Neuronal stem cell (in vitro differentiated cells): ENCODE data around the gene RPS16.
A peak's percentile ranks its signal among the peaks of the same experiment; 100 is the strongest.

Experiments used
- DNase-seq: peaks from one replicate; pipeline ENCODE4 v3.0.0-alpha.2; 2013; ENCODE audit warnings: low spot score
- H2AFZ ChIP-seq: one replicate; pipeline ENCODE4 v1.6.1; 2013; ENCODE audit warnings: mild to moderate bottlenecking, low read length, inconsistent platforms
- H2AK5ac ChIP-seq: 2 replicates; pipeline ENCODE4 v1.6.1; 2013; ENCODE audit warnings: low read depth, mild to moderate bottlenecking, inconsistent platforms, low read length, moderate library complexity, mixed read lengths
- H2BK120ac ChIP-seq: 2 replicates; pipeline ENCODE4 v1.6.1; 2013; ENCODE audit warnings: low read depth, mild to moderate bottlenecking, inconsistent platforms, low read length, moderate library complexity, mixed read lengths
- H2BK12ac ChIP-seq: one replicate; pipeline ENCODE4 v1.6.1; 2013; ENCODE audit warnings: low read length, inconsistent platforms
- H2BK15ac ChIP-seq: 2 replicates; pipeline ENCODE4 v1.6.1; 2013; ENCODE audit warnings: mild to moderate bottlenecking, low read length, inconsistent platforms, mixed read lengths
- H2BK5ac ChIP-seq: one replicate; pipeline ENCODE4 v1.6.1; 2013; ENCODE audit warnings: inconsistent platforms, mild to moderate bottlenecking, low read length, moderate library complexity
- H3K14ac ChIP-seq: one replicate; pipeline ENCODE4 v1.6.1; 2013; ENCODE audit warnings: low read length, inconsistent platforms
- H3K18ac ChIP-seq: 2 replicates; pipeline ENCODE4 v1.6.1; 2013; ENCODE audit warnings: low read length, inconsistent platforms
- H3K23ac ChIP-seq: 2 replicates; pipeline ENCODE4 v1.6.1; 2013; ENCODE audit warnings: low read depth, mild to moderate bottlenecking, mixed read lengths, low read length, inconsistent platforms; ENCODE audit not compliant: poor library complexity
- H3K27ac ChIP-seq: replicated peaks from 3 replicates; pipeline ENCODE4 v1.5.1; 2013; ENCODE audit warnings: low read length, inconsistent platforms
- H3K27me3 ChIP-seq, 3 experiments: 2 replicates each; pipeline ENCODE4 v1.6.1; 2013; ENCODE audit warnings: low read length in 3 of 3, mild to moderate bottlenecking in 2 of 3, inconsistent platforms in 1 of 3, low read depth in 1 of 3, mixed read lengths in 1 of 3, moderate library complexity in 1 of 3; ENCODE audit not compliant: control insufficient read depth in 3 of 3, insufficient read depth in 3 of 3
- H3K36me3 ChIP-seq, 2 donors: replicated peaks in 1 of 2; 2 replicates each; pipeline ENCODE4 v1.6.1; 2013; ENCODE audit warnings: low read length in 2 of 2; ENCODE audit not compliant: control insufficient read depth in 2 of 2, insufficient read depth in 2 of 2
- H3K4ac ChIP-seq: 2 replicates; pipeline ENCODE4 v1.6.1; 2013; ENCODE audit warnings: inconsistent platforms, mild to moderate bottlenecking, low read length, moderate library complexity
- H3K4me1 ChIP-seq, 2 donors: 1 replicate in 1 of 2; 2 replicates in 1 of 2; pipeline ENCODE4 v1.6.1; 2013; ENCODE audit warnings: low read length in 2 of 2, low read depth in 1 of 2; ENCODE audit not compliant: control insufficient read depth in 2 of 2, insufficient read depth in 1 of 2
- H3K4me2 ChIP-seq: one replicate; pipeline ENCODE4 v1.6.1; 2013; ENCODE audit warnings: mild to moderate bottlenecking, low read length, inconsistent platforms; ENCODE audit not compliant: insufficient read depth, poor library complexity, severe bottlenecking
- H3K4me3 ChIP-seq, 2 donors: 2 replicates each; pipeline ENCODE4 v1.5.1; 2013; ENCODE audit warnings: low read length in 2 of 2, mild to moderate bottlenecking in 2 of 2, inconsistent platforms in 1 of 2, moderate library complexity in 1 of 2
- H3K79me1 ChIP-seq: one replicate; pipeline ENCODE4 v1.6.1; 2013; ENCODE audit warnings: low read depth, mild to moderate bottlenecking, inconsistent platforms, low read length, moderate library complexity
- H3K9ac ChIP-seq: one replicate; pipeline ENCODE4 v1.6.1; 2013; ENCODE audit warnings: mild to moderate bottlenecking, low read depth, low read length, inconsistent platforms; ENCODE audit not compliant: poor library complexity
- H3K9me3 ChIP-seq, 2 donors: replicated peaks in 1 of 2; 2 replicates each; pipeline versions ENCODE3 to v1.6.1; 2013; ENCODE audit warnings: low read length in 2 of 2, mild to moderate bottlenecking in 2 of 2, inconsistent platforms in 1 of 2, low read depth in 1 of 2, mixed read lengths in 1 of 2, moderate library complexity in 1 of 2; ENCODE audit not compliant: control insufficient read depth in 2 of 2, insufficient read depth in 1 of 2
- H4K8ac ChIP-seq: one replicate; pipeline ENCODE4 v1.6.1; 2013; ENCODE audit warnings: low read depth, mild to moderate bottlenecking, inconsistent platforms, low read length, moderate library complexity
- H4K91ac ChIP-seq: one replicate; pipeline ENCODE4 v1.6.1; 2013; ENCODE audit warnings: low read length, low read depth, mild to moderate bottlenecking, inconsistent platforms; ENCODE audit not compliant: poor library complexity
- WGBS, 2 donors: extraction: QIAGEN DNeasy Blood & Tissue Kit; methylation state at CpG; one replicate each; pipeline ENCODE4 v1.1.7; 2013; ENCODE audit warnings: missing lambda C conversion rate in 2 of 2, mixed read lengths in 1 of 2; ENCODE audit not compliant: insufficient read length in 2 of 2, insufficient replicate concordance in 1 of 2; ENCODE audit errors: extremely low coverage in 2 of 2; 5-methylcytosine and 5-hydroxymethylcytosine counted together

RPS16 gene

GRCh38 chr19:39474139-39474620 is 38.4 kb upstream of the RPS16 start:
- peak overlapping the region in 1 of 2 donors; percentile 13 for H3K4me3 ChIP-seq
- no peak overlapping the region for H3K4me2 ChIP-seq
- H2BK15ac ChIP-seq: no peak overlapping the region
- H3K18ac ChIP-seq: no peak overlapping the region
- no peaks in the 10 kb centered on the region for H3K27me3 ChIP-seq
- H4K91ac ChIP-seq: peak overlapping the region; percentile 53
- H3K79me1 ChIP-seq: peaks cover 4% of the 10 kb centered on the region
- no peak overlapping the region for H3K23ac ChIP-seq
- H3K36me3 ChIP-seq: peaks cover 65 to 78% of the 10 kb centered on the region in 2 donors
- peak overlapping the region; percentile 60 for H2BK5ac ChIP-seq
- no peak overlapping the region for H4K8ac ChIP-seq
- DNase-seq: peak; percentile 45
- no peak overlapping the region for H3K4ac ChIP-seq
- H2AK5ac ChIP-seq: peak overlapping the region; percentile 60
- no peak overlapping the region for H3K27ac ChIP-seq
- WGBS, 2 donors: no CpG with 5 or more reads among the region's 9 CpGs
- H3K9me3 ChIP-seq: peaks cover 0 to 3% of the 10 kb centered on the region in 2 donors
- no peak overlapping the region for H2BK12ac ChIP-seq
- peak overlapping the region; percentile 21 for H3K14ac ChIP-seq
- H2AFZ ChIP-seq: no peak overlapping the region
- no peak overlapping the region for H2BK120ac ChIP-seq
- H3K9ac ChIP-seq: peak overlapping the region; percentile 21
- no peaks in the 10 kb centered on the region for H3K4me1 ChIP-seq

GRCh38 chr19:39473443-39473960 is 37.8 kb upstream of the RPS16 start:
- peak overlapping the region; percentile 70 for H3K9ac ChIP-seq
- no peak overlapping the region for H3K4ac ChIP-seq
- H4K91ac ChIP-seq: no peak overlapping the region
- H4K8ac ChIP-seq: no peak overlapping the region
- WGBS, 2 donors: no CpG with 5 or more reads among the region's 11 CpGs
- H3K27me3 ChIP-seq: no peaks in the 10 kb centered on the region
- no peaks in the 10 kb centered on the region for H3K4me1 ChIP-seq
- peaks cover 0 to 3% of the 10 kb centered on the region in 2 donors for H3K9me3 ChIP-seq
- H3K14ac ChIP-seq: no peak overlapping the region
- no peak overlapping the region for H3K27ac ChIP-seq
- peak overlapping the region; percentile 60 for H2BK5ac ChIP-seq
- no peak overlapping the region for H2AK5ac ChIP-seq
- no peak overlapping the region for H2BK12ac ChIP-seq
- H2AFZ ChIP-seq: no peak overlapping the region
- H3K36me3 ChIP-seq: peaks cover 72 to 84% of the 10 kb centered on the region in 2 donors
- no peak overlapping the region for H3K4me2 ChIP-seq
- no peak overlapping the region for H3K23ac ChIP-seq
- H3K18ac ChIP-seq: no peak overlapping the region
- H3K4me3 ChIP-seq: no peak overlapping the region
- DNase-seq: no peak
- no peak overlapping the region for H2BK120ac ChIP-seq
- H3K79me1 ChIP-seq: peaks cover 4% of the 10 kb centered on the region
- H2BK15ac ChIP-seq: no peak overlapping the region

- H3K4me1 ChIP-seq: no peaks in the 10 kb centered on the region
- no peak overlapping the region for H4K91ac ChIP-seq
- no peak for DNase-seq
- no peak overlapping the region for H3K18ac ChIP-seq
- no peak overlapping the region for H3K14ac ChIP-seq
- no peak overlapping the region for H3K27ac ChIP-seq
- H3K36me3 ChIP-seq: peaks cover 74 to 90% of the 10 kb centered on the region in 2 donors
- H3K4me2 ChIP-seq: no peak overlapping the region
- peak overlapping the region; percentile 70 for H3K9ac ChIP-seq
- no peaks in the 10 kb centered on the region for H3K27me3 ChIP-seq
- H2AK5ac ChIP-seq: no peak overlapping the region
- H2AFZ ChIP-seq: no peak overlapping the region
- H2BK15ac ChIP-seq: no peak overlapping the region
- H3K23ac ChIP-seq: no peak overlapping the region
- H4K8ac ChIP-seq: peak overlapping the region; percentile 65
- H3K4me3 ChIP-seq: peak overlapping the region in 1 of 2 donors; percentile 16
- H2BK5ac ChIP-seq: no peak overlapping the region
- no CpG with 5 or more reads among the region's 32 CpGs for WGBS, 2 donors
- H3K9me3 ChIP-seq: peaks cover 0 to 3% of the 10 kb centered on the region in 2 donors
- H2BK12ac ChIP-seq: no peak overlapping the region
- H3K79me1 ChIP-seq: peaks cover 4% of the 10 kb centered on the region
- H3K4ac ChIP-seq: no peak overlapping the region
- H2BK120ac ChIP-seq: no peak overlapping the region
These were observed 37.1 kb upstream of the RPS16 start for GRCh38 chr19:39472746-39473442.

- no peak overlapping the region for H4K8ac ChIP-seq
- no CpG with 5 or more reads among the region's 8 CpGs for WGBS, 2 donors
- no peak overlapping the region for H2BK5ac ChIP-seq
- H3K27me3 ChIP-seq: no peaks in the 10 kb centered on the region
- H2BK120ac ChIP-seq: no peak overlapping the region
- no peak overlapping the region for H3K27ac ChIP-seq
- H3K18ac ChIP-seq: no peak overlapping the region
- no peak overlapping the region for H3K4me2 ChIP-seq
- H3K14ac ChIP-seq: no peak overlapping the region
- H2AFZ ChIP-seq: no peak overlapping the region
- no peak overlapping the region for H2BK12ac ChIP-seq
- no peak overlapping the region for H3K9ac ChIP-seq
- H3K36me3 ChIP-seq: peaks cover 79 to 99% of the 10 kb centered on the region in 2 donors
- H3K4me1 ChIP-seq: no peaks in the 10 kb centered on the region
- DNase-seq: no peak
- H2BK15ac ChIP-seq: no peak overlapping the region
- no peak overlapping the region for H2AK5ac ChIP-seq
- peaks cover 4% of the 10 kb centered on the region for H3K79me1 ChIP-seq
- H3K23ac ChIP-seq: no peak overlapping the region
- H3K9me3 ChIP-seq: peaks cover 0 to 3% of the 10 kb centered on the region in 2 donors
- H3K4me3 ChIP-seq: peak overlapping the region in 1 of 2 donors; percentile 16
- H4K91ac ChIP-seq: no peak overlapping the region
- H3K4ac ChIP-seq: no peak overlapping the region
These were observed 36.2 kb upstream of the RPS16 start for GRCh38 chr19:39471756-39472536.
